Lung microvascular endothelial cell (primary cell): ENCODE data around the gene CYP26B1. TPM values are rescaled to one million over a fixed set of nuclear protein-coding genes. Genes with fewer than 3 reads are reported as not detected.

ENCODE experiments used
- DNase-seq, 2 donors: peaks; one replicate each; pipeline versions ENCODE4 v3.0.0 to v3.0.0-alpha.2; 2010; ENCODE audit warnings: low read depth in 2 of 2
- total RNA-seq: library from RNA; depleted of rRNA; stranded (reverse); fragments of >200 nt; gene quantifications from 2 replicates; pipeline ENCODE4 v1.2.1, GENCODE V29; 2014

Gene CYP26B1
- total RNA-seq, 1 donor from 2014 or later = 0.79 TPM

DNA sequence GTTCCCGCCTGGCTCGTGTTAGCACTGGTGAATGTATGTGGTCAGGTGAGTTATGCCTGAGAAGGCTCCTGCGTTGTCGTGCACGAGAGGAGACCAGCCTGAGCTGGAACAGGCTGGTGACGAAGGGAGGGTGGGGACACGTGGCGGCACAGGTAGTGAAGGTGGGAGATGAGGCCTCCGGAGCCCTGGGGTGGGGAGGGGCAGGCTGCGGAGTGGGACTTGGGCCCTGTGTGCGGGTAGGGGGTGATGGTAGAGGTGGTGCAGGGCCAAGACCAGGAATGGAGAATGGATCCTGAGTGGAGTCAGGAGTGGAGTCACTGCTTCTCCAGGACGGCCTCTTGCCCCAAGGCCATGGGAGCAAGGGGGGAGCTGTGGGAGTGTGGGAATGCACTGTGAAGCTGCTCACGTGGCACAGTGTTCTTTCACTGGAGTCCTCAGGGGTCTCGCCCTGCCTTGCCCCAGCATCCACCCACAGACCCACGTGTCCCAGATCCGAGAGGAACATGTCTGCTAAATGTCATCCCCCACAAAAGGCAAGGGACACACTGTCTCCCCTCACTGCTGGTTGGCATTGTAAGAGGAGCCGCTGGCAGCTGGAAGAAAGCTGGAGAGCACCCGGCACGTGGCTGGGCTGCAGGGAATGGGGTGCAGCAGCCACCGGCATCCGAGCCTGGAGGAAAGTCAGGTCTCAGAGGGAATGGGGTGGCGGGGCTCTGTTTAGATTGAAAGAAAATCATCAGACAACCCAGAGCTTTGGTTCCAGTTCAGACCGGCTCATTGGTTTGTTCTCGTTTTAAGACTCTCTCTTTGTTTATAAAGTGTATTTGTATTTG is 63.7 kb downstream of the CYP26B1 start:
- DNase-seq = no peak

GRCh38 chr2:72082887-72083286 is 64.8 kb downstream of the CYP26B1 start:
- DNase-seq = no peak

- no peak for DNase-seq
These were observed 65.6 kb downstream of the CYP26B1 start for GRCh38 chr2:72082021-72082601.

DNA sequence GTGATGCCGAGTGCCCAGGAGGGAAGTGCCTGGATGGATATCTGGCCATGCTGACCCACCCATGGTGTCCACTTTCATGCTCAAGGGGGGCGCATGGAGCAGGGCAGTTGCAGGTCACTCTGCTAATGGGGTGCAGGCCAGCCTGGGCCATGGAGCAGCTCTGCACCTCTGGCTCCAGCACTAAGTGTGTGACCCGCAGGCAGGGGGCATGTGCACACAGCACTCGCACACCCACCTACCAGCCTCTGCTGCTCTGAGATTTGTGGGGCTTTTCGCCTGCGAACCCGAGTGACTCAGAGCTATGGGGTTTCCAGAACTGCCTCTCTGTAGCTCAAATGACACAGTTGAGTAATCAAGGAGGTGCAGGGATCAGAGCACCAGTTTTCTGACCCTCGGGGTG is 66.2 kb downstream of the CYP26B1 start:
- no peak for DNase-seq

DNA sequence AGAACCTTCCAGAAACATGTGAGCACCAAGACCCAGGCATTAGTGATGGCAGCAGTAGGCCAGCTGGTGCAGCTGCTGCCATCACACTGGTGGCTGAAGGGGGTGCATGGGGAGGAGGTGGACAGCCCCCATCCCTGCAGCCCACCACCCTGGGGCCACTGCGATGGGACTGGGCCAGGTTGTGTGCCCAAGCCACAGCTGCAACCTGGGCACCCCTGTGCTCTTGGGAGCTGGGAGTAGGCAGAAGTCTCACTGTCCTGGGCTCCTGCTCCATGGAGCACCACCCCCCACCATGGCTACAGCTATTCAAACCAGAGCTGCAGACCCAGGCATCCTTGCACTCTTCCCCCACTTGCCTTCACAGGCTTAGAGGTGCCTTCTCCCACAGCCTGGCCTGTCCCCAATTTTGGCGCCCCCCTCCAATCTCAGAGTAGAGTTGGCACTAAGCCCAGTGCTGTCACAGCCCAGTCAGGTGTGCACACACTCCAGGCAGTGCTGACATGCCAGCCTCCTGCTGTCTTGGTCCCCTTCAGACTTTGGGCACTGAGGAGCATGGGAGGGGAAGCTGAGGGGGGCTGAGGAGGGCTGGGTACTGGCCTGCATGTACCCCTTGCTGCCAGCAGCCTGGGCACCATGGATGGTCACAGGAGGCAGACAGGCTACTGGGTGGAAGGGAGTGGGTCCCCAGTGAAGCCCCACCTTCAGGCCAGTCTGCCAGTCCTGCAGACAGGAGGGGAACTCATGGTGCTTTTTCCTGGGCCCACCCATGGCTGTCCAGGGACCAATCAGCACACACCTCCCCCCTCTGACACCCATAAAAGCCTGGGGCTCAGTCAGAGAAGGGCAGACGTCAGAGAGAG is 67.1 kb downstream of the CYP26B1 start:
- no peak for DNase-seq
